ENCODE results near the gene HAND1.
A peak's percentile ranks its signal among the peaks of the same experiment; 100 is the strongest.

The HAND1 gene

GRCh38 chr5:154455585-154455984 is 22.4 kb downstream of the HAND1 start:
- no peak for DNase-seq (ENCODE audit: low spot score)

- DNase-seq (ENCODE audit: low spot score), result no peak
Observed at GRCh38 chr5:154451957-154452356, 26.1 kb downstream of the HAND1 start.

- DNase-seq (ENCODE audit: low spot score), result no peak
Observed at GRCh38 chr5:154449786-154450185, 28.2 kb downstream of the HAND1 start.

- DNase-seq (ENCODE audit: low spot score), result no peak
Observed at GRCh38 chr5:154447089-154447725, 30.8 kb downstream of the HAND1 start.

GRCh38 chr5:154446195-154447088 is 31.6 kb downstream of the HAND1 start:
- peak; percentile 46 for DNase-seq (ENCODE audit: low spot score)

- DNase-seq (ENCODE audit: low spot score), result peak; percentile 91
Observed at GRCh38 chr5:154445422-154446194, 32.4 kb downstream of the HAND1 start, which contains the start of gene SAP30L. Gene SAP30L (plus strand): TSS chr5:154445997. CDS start chr5:154446605, 608 bp downstream.

GRCh38 chr5:154444556-154445421 is 33.2 kb downstream of the HAND1 start:
- DNase-seq (ENCODE audit: low spot score), result peak; percentile 10

- DNase-seq (ENCODE audit: low spot score), result no peak
Observed at GRCh38 chr5:154442801-154443200, 35.2 kb downstream of the HAND1 start.

GRCh38 chr5:154440540-154440939 is 37.5 kb downstream of the HAND1 start:
- no peak for DNase-seq (ENCODE audit: low spot score)

GRCh38 chr5:154437281-154437965 is 40.6 kb downstream of the HAND1 start:
- no peak for DNase-seq (ENCODE audit: low spot score)

- no peak for DNase-seq (ENCODE audit: low spot score)
Observed at GRCh38 chr5:154435226-154435625, 42.8 kb downstream of the HAND1 start.

- no peak for DNase-seq (ENCODE audit: low spot score)
Observed at GRCh38 chr5:154430961-154431630, 46.9 kb downstream of the HAND1 start.

GRCh38 chr5:154430466-154430865 is 47.6 kb downstream of the HAND1 start:
- no peak for DNase-seq (ENCODE audit: low spot score)

GRCh38 chr5:154429341-154429740 is 48.7 kb downstream of the HAND1 start:
- DNase-seq (ENCODE audit: low spot score), result no peak

GRCh38 chr5:154428208-154428607 is 49.8 kb downstream of the HAND1 start:
- DNase-seq (ENCODE audit: low spot score), result no peak

Measured in globus pallidus (tissue), 1 donor.